ENCODE data around the gene MLLT3.

DNA sequence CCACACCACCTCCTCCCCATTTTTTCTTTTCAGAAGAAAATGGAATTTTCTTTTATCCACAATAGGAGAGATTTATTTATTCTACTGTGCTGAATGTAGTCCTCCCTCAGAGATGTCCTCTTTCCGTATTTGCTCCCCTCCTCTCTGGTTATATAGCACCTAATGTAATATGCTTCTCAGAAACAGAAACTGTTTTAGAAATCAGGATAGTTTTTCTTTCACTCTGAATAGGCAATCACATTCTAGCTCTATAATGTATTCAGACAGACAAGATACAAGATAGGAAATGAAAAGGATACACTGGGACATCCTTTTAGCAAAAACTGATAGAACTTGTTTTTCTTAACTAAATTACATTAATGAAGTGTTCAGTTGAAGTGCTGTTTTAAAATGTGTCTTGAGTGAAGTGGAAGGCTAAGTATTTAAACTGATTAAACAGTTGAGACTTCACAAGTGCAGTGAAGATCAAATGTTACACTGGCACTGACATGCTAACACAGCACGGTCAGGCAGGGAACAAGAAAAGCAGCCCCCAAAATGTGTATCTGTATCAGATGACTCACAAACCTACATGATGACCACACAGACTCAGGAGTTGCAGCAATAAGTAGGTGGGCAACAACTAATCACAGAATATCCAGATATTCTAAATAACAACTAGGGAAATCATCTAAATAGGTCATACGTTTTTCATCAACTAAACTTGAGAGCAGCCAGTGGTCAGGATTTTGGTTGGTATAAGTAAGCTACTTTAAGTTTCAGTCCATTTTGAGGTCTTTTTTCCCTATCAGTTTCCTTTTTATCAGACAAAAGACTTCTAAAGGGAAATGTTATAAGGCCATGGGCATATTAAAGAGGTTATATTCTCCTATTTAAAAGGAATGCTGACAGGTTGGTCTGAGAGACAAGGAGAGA is 260.4 kb downstream of the MLLT3 start:
- TF ChIP-seq ZNF619 (CRISPR knock-in tag; IDR thresholded peaks at IDR 0.05) (no peak), FOSL2 (CRISPR knock-in tag; IDR thresholded peaks at IDR 0.05) (no peak), ZFX (CRISPR knock-in tag; IDR thresholded peaks at IDR 0.05; ENCODE audit: low read depth) (no peak), ZBTB3 (CRISPR knock-in tag; IDR thresholded peaks at IDR 0.05; ENCODE audit: borderline replicate concordance, low read depth) (no peak), NFYB (CRISPR knock-in tag; IDR thresholded peaks at IDR 0.05) (no peak), ZNF777 (CRISPR knock-in tag; IDR thresholded peaks at IDR 0.05) (no peak), AFF4 (CRISPR knock-in tag; IDR thresholded peaks at IDR 0.05) (no peak)
- TF ChIP-seq, protein P1, sequence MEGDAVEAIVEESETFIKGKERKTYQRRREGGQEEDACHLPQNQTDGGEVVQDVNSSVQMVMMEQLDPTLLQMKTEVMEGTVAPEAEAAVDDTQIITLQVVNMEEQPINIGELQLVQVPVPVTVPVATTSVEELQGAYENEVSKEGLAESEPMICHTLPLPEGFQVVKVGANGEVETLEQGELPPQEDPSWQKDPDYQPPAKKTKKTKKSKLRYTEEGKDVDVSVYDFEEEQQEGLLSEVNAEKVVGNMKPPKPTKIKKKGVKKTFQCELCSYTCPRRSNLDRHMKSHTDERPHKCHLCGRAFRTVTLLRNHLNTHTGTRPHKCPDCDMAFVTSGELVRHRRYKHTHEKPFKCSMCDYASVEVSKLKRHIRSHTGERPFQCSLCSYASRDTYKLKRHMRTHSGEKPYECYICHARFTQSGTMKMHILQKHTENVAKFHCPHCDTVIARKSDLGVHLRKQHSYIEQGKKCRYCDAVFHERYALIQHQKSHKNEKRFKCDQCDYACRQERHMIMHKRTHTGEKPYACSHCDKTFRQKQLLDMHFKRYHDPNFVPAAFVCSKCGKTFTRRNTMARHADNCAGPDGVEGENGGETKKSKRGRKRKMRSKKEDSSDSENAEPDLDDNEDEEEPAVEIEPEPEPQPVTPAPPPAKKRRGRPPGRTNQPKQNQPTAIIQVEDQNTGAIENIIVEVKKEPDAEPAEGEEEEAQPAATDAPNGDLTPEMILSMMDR (CRISPR knock-in tag; IDR thresholded peaks at IDR 0.05): no peak

Measured in HepG2 (cell line).